ENCODE data around the gene ICOS. TPM values are rescaled to one million over a fixed set of nuclear protein-coding genes. Genes with fewer than 3 reads are reported as not detected.

ICOS gene
- total RNA-seq, 1 experiment from 2014 or later = 0.18 TPM

DNA sequence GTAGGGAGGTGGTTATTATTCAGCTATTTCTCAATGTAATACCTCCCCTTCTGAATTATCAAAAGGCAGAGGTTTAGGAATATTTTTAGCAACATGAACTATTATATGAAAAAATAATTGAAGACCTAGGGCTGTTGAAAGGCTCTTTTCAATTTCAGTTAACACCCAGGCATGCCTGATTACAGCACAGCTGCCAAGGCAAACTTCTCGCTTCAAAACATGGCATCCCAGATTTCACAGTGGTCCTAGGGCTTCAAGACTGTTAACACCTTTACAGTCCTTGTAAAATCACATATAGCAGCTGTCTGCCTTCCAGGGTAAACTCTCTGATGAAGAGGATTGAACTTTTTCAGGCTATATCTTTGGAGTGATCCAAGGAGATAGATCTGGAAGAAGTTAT lies 45.8 kb upstream of the ICOS start:
- in situ Hi-C loops (cut with HindIII; ENCODE audit: low pct_unique_long_range_greater_than_20kb, low sequenced_read_pairs) (no loop called here), intact Hi-C loops (cut with micrococcal nuclease; ENCODE audit: unreplicated experiment) (no loop called here)
- Histone ChIP-seq H3K27ac (ENCODE audit: low read length) (no peak overlapping the region), H3K9me3 (ENCODE audit: control insufficient read depth, insufficient read depth, low read depth, low read length) (no peaks in the 10 kb centered on the region), H3K4me1 (ENCODE audit: control insufficient read depth, insufficient read depth, low read length) (no peaks in the 10 kb centered on the region), H3K4me3 (ENCODE audit: low read depth in 2 of 2, low read length in 2 of 2) (no peak overlapping the region), H3K36me3 (ENCODE audit: control insufficient read depth, insufficient read depth, low read length) (no peaks in the 10 kb centered on the region), H3K27me3 (ENCODE audit: control insufficient read depth, insufficient read depth, low read length) (no peaks in the 10 kb centered on the region; the same call in 1 of the 2 replicates)
- ATAC-seq = no peak
- POLR2A ChIA-PET = no interaction called here
- CTCF ChIA-PET = no interaction called here
- no peak for DNase-seq (ENCODE audit: low read depth, low spot score)
- no TSS peak for BruUV-seq (replicated peaks)
- TF ChIP-seq REST (IDR thresholded peaks at IDR 0.05; ENCODE audit: insufficient read depth in 1 of 2, low read depth in 2 of 2, low read length in 1 of 2) (no peak), SIN3A (IDR thresholded peaks at IDR 0.05; ENCODE audit: borderline replicate concordance, insufficient read depth, low read depth, low read length) (no peak), TCF7L2 (IDR thresholded peaks at IDR 0.05; ENCODE audit: low read depth, low read length) (no peak), CTCF (IDR thresholded peaks at IDR 0.05) (no peak), POLR2AphosphoS5 (IDR thresholded peaks at IDR 0.05; ENCODE audit: low read depth, low read length) (no peak)

GRCh38 chr2:203891474-203891873 lies 45.1 kb upstream of the ICOS start:
- TF ChIP-seq SIN3A (IDR thresholded peaks at IDR 0.05; ENCODE audit: borderline replicate concordance, insufficient read depth, low read depth, low read length) = no peak
- TF ChIP-seq CTCF (IDR thresholded peaks at IDR 0.05) = no peak
- no peak for TF ChIP-seq REST (IDR thresholded peaks at IDR 0.05; ENCODE audit: insufficient read depth in 1 of 2, low read depth in 2 of 2, low read length in 1 of 2)
- TF ChIP-seq TCF7L2 (IDR thresholded peaks at IDR 0.05; ENCODE audit: low read depth, low read length) = no peak
- TF ChIP-seq POLR2AphosphoS5 (IDR thresholded peaks at IDR 0.05; ENCODE audit: low read depth, low read length) = no peak
- in situ Hi-C loops (cut with HindIII; ENCODE audit: low pct_unique_long_range_greater_than_20kb, low sequenced_read_pairs) = no loop called here

More at GRCh38 chr2:203891474-203891873, 45.1 kb upstream of the ICOS start:
- Histone ChIP-seq H3K9me3 (ENCODE audit: control insufficient read depth, insufficient read depth, low read depth, low read length) (no peaks in the 10 kb centered on the region), H3K4me3 (ENCODE audit: low read depth in 2 of 2, low read length in 2 of 2) (no peak overlapping the region), H3K36me3 (ENCODE audit: control insufficient read depth, insufficient read depth, low read length) (no peaks in the 10 kb centered on the region), H3K27ac (ENCODE audit: low read length) (no peak overlapping the region), H3K4me1 (ENCODE audit: control insufficient read depth, insufficient read depth, low read length) (no peaks in the 10 kb centered on the region), H3K27me3 (ENCODE audit: control insufficient read depth, insufficient read depth, low read length) (no peaks in the 10 kb centered on the region)
- ChIA-PET CTCF (no interaction called here), POLR2A (no interaction called here)
- ATAC-seq (no peak), DNase-seq (ENCODE audit: low read depth, low spot score) (no peak)
- BruUV-seq (replicated peaks) = no TSS peak
- intact Hi-C loops (cut with micrococcal nuclease; ENCODE audit: unreplicated experiment) = no loop called here
